ENCODE results near the gene CLCA2. TPM values are rescaled to one million over a fixed set of nuclear protein-coding genes. Genes with fewer than 3 reads are reported as not detected.

Gene CLCA2
- total and polyA plus RNA-seq, 2 donors (not counting 3 experiments of a cell fraction or from before 2014, with no cell fraction given), result 0.01 to 0.11 TPM

DNA sequence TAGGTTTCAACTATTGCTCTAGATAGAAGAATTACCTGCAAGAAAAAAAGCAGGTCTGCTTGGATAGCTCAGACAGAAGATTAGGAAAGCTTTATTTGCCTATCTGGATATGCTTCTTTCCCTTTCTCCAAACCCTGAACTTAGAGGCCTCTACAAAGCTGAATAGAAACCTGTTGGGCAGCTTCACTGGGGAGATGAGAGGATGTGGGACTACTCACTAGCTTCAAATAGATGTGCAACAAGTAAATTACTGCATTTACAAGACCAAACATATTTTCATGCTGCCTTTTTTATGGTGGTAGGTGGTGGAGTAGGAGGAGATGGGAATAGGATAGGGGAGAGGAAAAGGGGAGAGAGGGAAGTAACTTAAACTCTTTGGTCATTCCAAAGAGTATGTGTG lies 6.4 kb downstream of the CLCA2 start:
- intact Hi-C loops (cut with micrococcal nuclease) (loop anchor here (5.0 kb wide), 1 partner anchor 37 kb away; the partner anchor contains the start of gene CLCA1), dilution Hi-C loops (cut with MboI; ENCODE audit: extremely low pct_ligation_motif_present, low sequenced_read_pairs) (no loop called here)
- H3K9ac ChIP-seq (replicated peaks; ENCODE audit: extremely low read depth, insufficient read depth, low read length), result no peak overlapping the region
- H2AFZ ChIP-seq (ENCODE audit: low read depth, low read length), result peak overlapping the region; percentile 79
- FAIRE-seq (no peak), DNase-seq (ENCODE audit: low read depth, low spot score) (no peak)
- H3K36me3 ChIP-seq (ENCODE audit: control insufficient read depth in 2 of 2, extremely low read depth in 1 of 2, insufficient read depth in 2 of 2, low read length in 2 of 2), result no peaks in the 10 kb centered on the region
- no TSS peak for BruUV-seq (replicated peaks)
- no peak overlapping the region for H3K4me2 ChIP-seq (ENCODE audit: insufficient read depth, low read length)
- peaks cover 0 to 3% of the 10 kb centered on the region in 2 experiments for H3K27me3 ChIP-seq (ENCODE audit: control insufficient read depth in 2 of 2, insufficient read depth in 2 of 2, low read length in 2 of 2)
- ChIA-PET CTCF (interaction anchor here (0.6 to 1.6 kb wide), 8 partner anchors 11 to 78 kb away, joined by 3 to 6 read pairs (median 4); partner anchors contain the start of gene ODF2L), POLR2A (interaction anchor here (1.1 kb wide), 1 partner anchor 14 kb away, joined by 10 read pairs; no protein-coding TSS in a partner anchor)
- H4K20me1 ChIP-seq (replicated peaks; ENCODE audit: control insufficient read depth, extremely low read depth, insufficient read depth, low read length), result no peaks in the 10 kb centered on the region
- peak overlapping the region; percentile 40 for H3K27ac ChIP-seq (ENCODE audit: insufficient read depth, low read depth, low read length)
- no peak for TF ChIP-seq JUN (IDR thresholded peaks at IDR 0.05; ENCODE audit: borderline replicate concordance, insufficient read depth, insufficient read length, low read depth)
- no peak for TF ChIP-seq MYC (IDR thresholded peaks at IDR 0.05; ENCODE audit: low read depth, low read length)
- TF ChIP-seq GATA2 (IDR thresholded peaks at IDR 0.05; ENCODE audit: insufficient read depth, insufficient read length, low read depth, low read length), result no peak
- TF ChIP-seq, protein P1, sequence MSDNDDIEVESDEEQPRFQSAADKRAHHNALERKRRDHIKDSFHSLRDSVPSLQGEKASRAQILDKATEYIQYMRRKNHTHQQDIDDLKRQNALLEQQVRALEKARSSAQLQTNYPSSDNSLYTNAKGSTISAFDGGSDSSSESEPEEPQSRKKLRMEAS (IDR thresholded peaks at IDR 0.05; ENCODE audit: insufficient read depth, insufficient read length), result no peak
- no peak for TF ChIP-seq FOS (IDR thresholded peaks at IDR 0.05; ENCODE audit: borderline replicate concordance, insufficient read depth, low read length)
- no peak for TF ChIP-seq POLR2AphosphoS5 (IDR thresholded peaks at IDR 0.05; ENCODE audit: insufficient read depth, low read depth, low read length)
- H3K79me2 ChIP-seq (ENCODE audit: control insufficient read depth, insufficient read depth, low read length), result no peaks in the 10 kb centered on the region
- H3K4me1 ChIP-seq (ENCODE audit: control insufficient read depth, extremely low read depth, insufficient read depth, low read length), result peaks cover 13% of the 10 kb centered on the region
- no peaks in the 10 kb centered on the region for H3K9me3 ChIP-seq (replicated peaks; ENCODE audit: control insufficient read depth, insufficient read depth, low read length)
- H3K4me3 ChIP-seq (replicated peaks in 1 of 3; ENCODE audit: insufficient read depth in 1 of 3, low read depth in 1 of 3, low read length in 3 of 3), result no peak overlapping the region
- no peaks in the 10 kb centered on the region for H3K9me1 ChIP-seq (replicated peaks; ENCODE audit: control insufficient read depth, extremely low read depth, insufficient read depth, low read length)

GRCh38 chr1:86434059-86434458 lies 10.1 kb downstream of the CLCA2 start:
- intact Hi-C loops (cut with micrococcal nuclease), result loop anchor here (5.0 kb wide), 1 partner anchor 33 kb away; the partner anchor contains the start of gene CLCA1

More at GRCh38 chr1:86434059-86434458, 10.1 kb downstream of the CLCA2 start:
- Histone ChIP-seq H3K4me2 (ENCODE audit: insufficient read depth, low read length) (no peak overlapping the region), H3K27ac (ENCODE audit: insufficient read depth, low read depth, low read length) (no peak overlapping the region), H3K9me3 (replicated peaks; ENCODE audit: control insufficient read depth, insufficient read depth, low read length) (no peaks in the 10 kb centered on the region), H3K79me2 (ENCODE audit: control insufficient read depth, insufficient read depth, low read length) (no peaks in the 10 kb centered on the region), H3K9me1 (replicated peaks; ENCODE audit: control insufficient read depth, extremely low read depth, insufficient read depth, low read length) (no peaks in the 10 kb centered on the region), H4K20me1 (replicated peaks; ENCODE audit: control insufficient read depth, extremely low read depth, insufficient read depth, low read length) (no peaks in the 10 kb centered on the region), H3K27me3 (ENCODE audit: control insufficient read depth in 2 of 2, insufficient read depth in 2 of 2, low read length in 2 of 2) (peaks cover 4 to 13% of the 10 kb centered on the region in 2 experiments), H3K36me3 (ENCODE audit: control insufficient read depth in 2 of 2, extremely low read depth in 1 of 2, insufficient read depth in 2 of 2, low read length in 2 of 2) (no peaks in the 10 kb centered on the region), H2AFZ (ENCODE audit: low read depth, low read length) (no peak overlapping the region), H3K9ac (replicated peaks; ENCODE audit: extremely low read depth, insufficient read depth, low read length) (no peak overlapping the region), H3K4me3 (replicated peaks in 1 of 3; ENCODE audit: insufficient read depth in 1 of 3, low read depth in 1 of 3, low read length in 3 of 3) (no peak overlapping the region), H3K4me1 (ENCODE audit: control insufficient read depth, extremely low read depth, insufficient read depth, low read length) (peaks cover 13% of the 10 kb centered on the region)
- no TSS peak for BruUV-seq (replicated peaks)
- CTCF ChIA-PET, result no interaction called here
- no peak for TF ChIP-seq FOS (IDR thresholded peaks at IDR 0.05; ENCODE audit: borderline replicate concordance, insufficient read depth, low read length)
- TF ChIP-seq POLR2AphosphoS5 (IDR thresholded peaks at IDR 0.05; ENCODE audit: insufficient read depth, low read depth, low read length), result no peak
- no peak for TF ChIP-seq JUN (IDR thresholded peaks at IDR 0.05; ENCODE audit: borderline replicate concordance, insufficient read depth, insufficient read length, low read depth)
- no peak for TF ChIP-seq POLR2A (IDR thresholded peaks at IDR 0.05; ENCODE audit: low read depth, low read length)
- no peak for TF ChIP-seq EZH2 (IDR thresholded peaks at IDR 0.05; ENCODE audit: borderline replicate concordance, low read depth, low read length, severe bottlenecking)
- TF ChIP-seq, protein P1 (IDR thresholded peaks at IDR 0.05; ENCODE audit: insufficient read depth, insufficient read length), result no peak
- TF ChIP-seq GATA2 (IDR thresholded peaks at IDR 0.05; ENCODE audit: insufficient read depth, insufficient read length, low read depth, low read length), result no peak
- no peak for TF ChIP-seq MYC (IDR thresholded peaks at IDR 0.05; ENCODE audit: low read depth, low read length)
- TF ChIP-seq CTCF (IDR thresholded peaks at IDR 0.05; ENCODE audit: extremely low read depth in 1 of 2, insufficient read depth in 1 of 2, low read depth in 1 of 2, low read length in 2 of 2), result no peak
- DNase-seq (ENCODE audit: low read depth, low spot score) (no peak), FAIRE-seq (no peak)
- POLR2A ChIA-PET, result no interaction called here
- dilution Hi-C loops (cut with MboI; ENCODE audit: extremely low pct_ligation_motif_present, low sequenced_read_pairs), result no loop called here
